Upper lobe of right lung (tissue), 1 donor: Measurements from ENCODE around the gene SIRPA. TPM values are rescaled to one million over a fixed set of nuclear protein-coding genes. Genes with fewer than 3 reads are reported as not detected.
A peak's percentile ranks its signal among the peaks of the same experiment; 100 is the strongest.

Experiments used
- ATAC-seq: fragments of 200-7000 bp; cut with Tn5 transposase; one replicate; pipeline ENCODE4 v1.9.1; 2020; ENCODE audit warnings: mild to moderate bottlenecking, moderate library complexity
- DNase-seq: peaks from one replicate; pipeline ENCODE4 v3.0.0-alpha.2; 2020
- H3K27ac ChIP-seq: fragments of 200-600 bp; one replicate; pipeline ENCODE4 v1.8.0; 2022
- H3K27me3 ChIP-seq: fragments of 200-600 bp; one replicate; pipeline ENCODE4 v1.8.0; 2022; ENCODE audit warnings: mild to moderate bottlenecking
- H3K36me3 ChIP-seq: fragments of 200-600 bp; one replicate; pipeline ENCODE4 v1.8.0; 2022
- H3K4me1 ChIP-seq: fragments of 200-600 bp; one replicate; pipeline ENCODE4 v1.8.0; 2022
- H3K4me3 ChIP-seq: fragments of 200-600 bp; one replicate; pipeline ENCODE4 v1.8.0; 2022; ENCODE audit warnings: mild to moderate bottlenecking
- H3K9me3 ChIP-seq: fragments of 200-600 bp; one replicate; pipeline ENCODE4 v1.8.0; 2022
- intact Hi-C: fragments of 100-400 bp; cut with DNase I; formaldehyde crosslinking; loops from one replicate; pipeline ENCODE4 v1.11.0; 2022
- total RNA-seq: library from RNA; stranded (reverse); fragmentation: NEBNext Ultra II Directional; extraction: Animal tissue kit (Norgen Biotek cat#: 25700); gene quantifications from one replicate; pipeline ENCODE4 v1.2.1, GENCODE V29; 2021
- TF ChIP-seq, protein P1 (sequence below): fragments of 200-600 bp; IDR thresholded peaks from one replicate; pipeline ENCODE4 v1.8.0; 2022; ENCODE audit warnings: antibody characterized with exemption
- donor health status: DM: no; HTN: yes; CAD: no; lungs with severe emphysema.

SIRPA gene
- total RNA-seq, 1 donor from 2014 or later: 93.8 TPM

DNA sequence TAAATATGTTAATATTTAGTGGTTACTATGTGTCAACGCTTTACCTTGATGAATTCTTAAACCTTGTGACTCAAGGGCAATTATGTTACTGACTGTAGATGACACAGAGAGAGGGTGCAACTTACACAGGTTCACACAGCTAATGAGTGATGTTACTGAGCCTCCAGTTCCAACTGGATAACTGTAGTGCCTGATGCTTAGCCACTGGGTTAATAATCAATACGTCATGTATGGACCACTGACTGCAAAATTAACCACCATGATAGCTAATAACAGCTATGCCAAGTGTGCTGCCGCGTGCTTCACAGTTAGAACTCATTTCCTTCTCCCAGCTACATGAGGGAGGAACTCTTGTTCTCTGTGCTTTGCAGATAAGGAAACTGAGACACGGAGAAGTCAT lies 45.4 kb downstream of the SIRPA start:
- intact Hi-C loops: no loop called here
- no peak for ATAC-seq
- Histone ChIP-seq H3K4me3 (no peak overlapping the region), H3K36me3 (no peaks in the 10 kb centered on the region), H3K27me3 (no peaks in the 10 kb centered on the region), H3K9me3 (no peaks in the 10 kb centered on the region), H3K4me1 (peaks cover 37% of the 10 kb centered on the region), H3K27ac (no peak overlapping the region)
- DNase-seq: no peak
- TF ChIP-seq, protein P1, sequence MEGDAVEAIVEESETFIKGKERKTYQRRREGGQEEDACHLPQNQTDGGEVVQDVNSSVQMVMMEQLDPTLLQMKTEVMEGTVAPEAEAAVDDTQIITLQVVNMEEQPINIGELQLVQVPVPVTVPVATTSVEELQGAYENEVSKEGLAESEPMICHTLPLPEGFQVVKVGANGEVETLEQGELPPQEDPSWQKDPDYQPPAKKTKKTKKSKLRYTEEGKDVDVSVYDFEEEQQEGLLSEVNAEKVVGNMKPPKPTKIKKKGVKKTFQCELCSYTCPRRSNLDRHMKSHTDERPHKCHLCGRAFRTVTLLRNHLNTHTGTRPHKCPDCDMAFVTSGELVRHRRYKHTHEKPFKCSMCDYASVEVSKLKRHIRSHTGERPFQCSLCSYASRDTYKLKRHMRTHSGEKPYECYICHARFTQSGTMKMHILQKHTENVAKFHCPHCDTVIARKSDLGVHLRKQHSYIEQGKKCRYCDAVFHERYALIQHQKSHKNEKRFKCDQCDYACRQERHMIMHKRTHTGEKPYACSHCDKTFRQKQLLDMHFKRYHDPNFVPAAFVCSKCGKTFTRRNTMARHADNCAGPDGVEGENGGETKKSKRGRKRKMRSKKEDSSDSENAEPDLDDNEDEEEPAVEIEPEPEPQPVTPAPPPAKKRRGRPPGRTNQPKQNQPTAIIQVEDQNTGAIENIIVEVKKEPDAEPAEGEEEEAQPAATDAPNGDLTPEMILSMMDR: no peak

DNA sequence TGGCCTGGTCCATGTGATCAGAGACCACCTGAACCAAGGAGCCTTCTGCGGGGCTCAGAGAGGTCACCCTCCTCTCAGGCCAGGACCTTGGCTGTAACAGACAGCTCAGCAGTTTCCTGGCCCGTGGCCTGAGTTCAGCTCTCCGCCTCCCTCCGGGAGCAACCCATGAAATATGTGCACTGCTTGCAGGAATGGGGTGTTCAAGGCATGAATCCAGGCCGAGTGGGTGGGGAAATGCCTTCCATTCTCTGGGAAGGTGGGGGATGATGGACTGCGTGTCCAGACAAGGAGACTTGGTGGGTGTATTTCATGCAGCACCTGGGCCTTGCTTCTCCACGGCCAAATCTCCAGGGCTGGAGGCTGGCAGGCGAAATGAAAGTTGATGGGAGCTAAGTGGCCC lies 46.0 kb downstream of the SIRPA start:
- Histone ChIP-seq H3K27me3 (peaks cover 4% of the 10 kb centered on the region), H3K4me3 (no peak overlapping the region), H3K9me3 (no peaks in the 10 kb centered on the region), H3K36me3 (no peaks in the 10 kb centered on the region), H3K4me1 (peaks cover 44% of the 10 kb centered on the region), H3K27ac (no peak overlapping the region)
- ATAC-seq: no peak
- TF ChIP-seq, protein P1: no peak
- intact Hi-C loops: no loop called here
- DNase-seq: no peak

- H3K9me3 ChIP-seq: no peaks in the 10 kb centered on the region
- TF ChIP-seq, protein P1: no peak
- no peaks in the 10 kb centered on the region for H3K36me3 ChIP-seq
- peaks cover 51% of the 10 kb centered on the region for H3K4me1 ChIP-seq
- no peak overlapping the region for H3K4me3 ChIP-seq
- intact Hi-C loops: no loop called here
- DNase-seq: no peak
- no peak for ATAC-seq
- peaks cover 5% of the 10 kb centered on the region for H3K27me3 ChIP-seq
- no peak overlapping the region for H3K27ac ChIP-seq
Measured at GRCh38 chr20:1942061-1942460, 46.9 kb downstream of the SIRPA start.

DNA sequence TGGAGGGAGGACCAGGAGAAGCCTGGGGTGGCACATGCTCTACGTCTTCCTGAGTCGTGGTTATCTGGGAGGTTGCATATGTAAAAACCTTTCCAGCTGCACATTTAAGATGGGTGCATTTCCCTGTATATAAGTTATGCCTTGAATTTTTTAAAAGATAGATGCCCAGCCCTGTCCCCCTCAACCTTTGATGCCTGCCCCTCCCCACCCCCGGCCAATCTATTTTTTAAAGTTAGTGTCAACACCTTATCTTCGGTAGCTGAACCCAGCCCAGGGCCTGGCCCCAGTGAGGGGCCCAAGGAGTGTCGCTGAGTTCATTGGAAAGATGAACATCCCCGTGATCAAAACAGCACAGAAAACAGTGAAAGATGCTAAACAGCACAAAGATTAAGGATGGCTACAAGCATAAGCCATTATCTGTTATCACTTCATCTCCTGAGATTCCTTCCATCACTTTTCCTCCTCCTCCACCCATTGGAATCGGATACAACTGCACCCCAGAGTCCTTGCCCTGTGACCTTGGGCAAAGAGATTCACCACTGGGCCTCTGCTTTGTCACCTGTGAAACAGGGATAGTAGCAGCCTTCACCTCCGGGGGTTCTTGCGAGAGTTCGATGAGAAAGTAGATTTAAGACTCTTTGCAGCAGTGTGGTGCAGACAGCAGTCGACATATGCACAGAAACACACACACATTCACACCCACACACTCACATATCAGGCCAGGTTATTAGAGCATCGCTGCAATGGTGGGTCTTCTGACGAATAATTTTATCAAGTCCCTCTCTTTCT lies 47.5 kb downstream of the SIRPA start:
- intact Hi-C loops: no loop called here
- DNase-seq (no peak), ATAC-seq (no peak)
- Histone ChIP-seq H3K4me3 (no peak overlapping the region), H3K27ac (no peak overlapping the region), H3K27me3 (peaks cover 10% of the 10 kb centered on the region), H3K4me1 (peaks cover 55% of the 10 kb centered on the region), H3K36me3 (no peaks in the 10 kb centered on the region), H3K9me3 (no peaks in the 10 kb centered on the region)
- TF ChIP-seq, protein P1: no peak

GRCh38 chr20:1943275-1944002 lies 48.2 kb downstream of the SIRPA start:
- intact Hi-C loops: no loop called here
- DNase-seq: no peak

More at GRCh38 chr20:1943275-1944002, 48.2 kb downstream of the SIRPA start:
- TF ChIP-seq, protein P1: no peak
- H3K36me3 ChIP-seq: no peaks in the 10 kb centered on the region
- H3K4me1 ChIP-seq: peaks cover 55% of the 10 kb centered on the region
- H3K9me3 ChIP-seq: no peaks in the 10 kb centered on the region
- peak; percentile 66 for ATAC-seq
- H3K27ac ChIP-seq: peak overlapping the region; percentile 68
- H3K27me3 ChIP-seq: peaks cover 12% of the 10 kb centered on the region
- no peak overlapping the region for H3K4me3 ChIP-seq
